ENCODE measurements around the gene PCA3.
"Not testable (repeated sequence)": the region's sequence is repeated elsewhere in the genome, so short reads cannot be mapped to it uniquely, and the experiment has no call there.

The PCA3 gene

GRCh38 chr9:76737154-76737902 lies 26.9 kb upstream of the PCA3 start:
- no peak for TF ChIP-seq CTCF (IDR thresholded peaks at IDR 0.05)
- H3K27me3 ChIP-seq (ENCODE audit: control insufficient read depth, insufficient read depth, low read length), result no peaks in the 10 kb centered on the region
- no peaks in the 10 kb centered on the region for H3K79me2 ChIP-seq
- H3K4me3 ChIP-seq (ENCODE audit: low read depth, low read length), result no peak overlapping the region
- no peaks in the 10 kb centered on the region for H3K4me1 ChIP-seq
- H3K4me2 ChIP-seq (ENCODE audit: low read length), result no peak overlapping the region
- H3K27ac ChIP-seq, result no peak overlapping the region
- no peaks in the 10 kb centered on the region for H3K36me3 ChIP-seq (ENCODE audit: control insufficient read depth, insufficient read depth, low read length)
- H2AFZ ChIP-seq, result no peak overlapping the region
- H3K9ac ChIP-seq, result no peak overlapping the region
- no peaks in the 10 kb centered on the region for H3K9me3 ChIP-seq (ENCODE audit: control insufficient read depth, low read length)

- Histone ChIP-seq H3K4me3 (ENCODE audit: low read depth, low read length) (no peak overlapping the region), H3K4me1 (no peaks in the 10 kb centered on the region), H3K36me3 (ENCODE audit: control insufficient read depth, insufficient read depth, low read length) (no peaks in the 10 kb centered on the region), H3K27me3 (ENCODE audit: control insufficient read depth, insufficient read depth, low read length) (no peaks in the 10 kb centered on the region), H3K9me3 (ENCODE audit: control insufficient read depth, low read length) (no peaks in the 10 kb centered on the region), H3K79me2 (no peaks in the 10 kb centered on the region), H2AFZ (no peak overlapping the region), H3K27ac (no peak overlapping the region), H3K4me2 (ENCODE audit: low read length) (no peak overlapping the region), H3K9ac (no peak overlapping the region)
- no peak for TF ChIP-seq CTCF (IDR thresholded peaks at IDR 0.05)
These were observed 25.8 kb upstream of the PCA3 start for GRCh38 chr9:76738402-76738801.

- no peaks in the 10 kb centered on the region for H3K79me2 ChIP-seq
- no peak for TF ChIP-seq CTCF (IDR thresholded peaks at IDR 0.05)
- no peak overlapping the region for H3K9ac ChIP-seq
- H3K27me3 ChIP-seq (ENCODE audit: control insufficient read depth, insufficient read depth, low read length), result no peaks in the 10 kb centered on the region
- no peak overlapping the region for H3K4me2 ChIP-seq (ENCODE audit: low read length)
- H3K4me1 ChIP-seq, result no peaks in the 10 kb centered on the region
- no peak overlapping the region for H3K4me3 ChIP-seq (ENCODE audit: low read depth, low read length)
- H3K9me3 ChIP-seq (ENCODE audit: control insufficient read depth, low read length), result no peaks in the 10 kb centered on the region
- no peak overlapping the region for H3K27ac ChIP-seq
- no peaks in the 10 kb centered on the region for H3K36me3 ChIP-seq (ENCODE audit: control insufficient read depth, insufficient read depth, low read length)
- H2AFZ ChIP-seq, result no peak overlapping the region
These were observed 22.7 kb upstream of the PCA3 start for GRCh38 chr9:76741524-76741923.

GRCh38 chr9:76742890-76743289 lies 21.3 kb upstream of the PCA3 start:
- not testable (repeated sequence) for H3K9ac ChIP-seq; H3K4me2 ChIP-seq (ENCODE audit: low read length); H3K27me3 ChIP-seq (ENCODE audit: control insufficient read depth, insufficient read depth, low read length); H2AFZ ChIP-seq; H3K27ac ChIP-seq; H3K4me3 ChIP-seq (ENCODE audit: low read depth, low read length); H3K79me2 ChIP-seq; H3K9me3 ChIP-seq (ENCODE audit: control insufficient read depth, low read length); H3K4me1 ChIP-seq; H3K36me3 ChIP-seq (ENCODE audit: control insufficient read depth, insufficient read depth, low read length)

GRCh38 chr9:76743931-76744330 lies 20.3 kb upstream of the PCA3 start:
- H3K9me3 ChIP-seq (ENCODE audit: control insufficient read depth, low read length), result no peaks in the 10 kb centered on the region
- no peaks in the 10 kb centered on the region for H3K79me2 ChIP-seq
- no peaks in the 10 kb centered on the region for H3K4me1 ChIP-seq
- no peaks in the 10 kb centered on the region for H3K36me3 ChIP-seq (ENCODE audit: control insufficient read depth, insufficient read depth, low read length)
- H3K27me3 ChIP-seq (ENCODE audit: control insufficient read depth, insufficient read depth, low read length), result no peaks in the 10 kb centered on the region
- H3K4me2 ChIP-seq (ENCODE audit: low read length), result no peak overlapping the region
- no peak overlapping the region for H3K9ac ChIP-seq
- no peak overlapping the region for H2AFZ ChIP-seq
- H3K4me3 ChIP-seq (ENCODE audit: low read depth, low read length), result no peak overlapping the region
- TF ChIP-seq CTCF (IDR thresholded peaks at IDR 0.05), result no peak
- no peak overlapping the region for H3K27ac ChIP-seq
